Duodenal mucosa (tissue), 2 donors: ENCODE data around the gene MYDGF.
"Not testable (repeated sequence)": the region's sequence is repeated elsewhere in the genome, so short reads cannot be mapped to it uniquely, and the experiment has no call there.

Experiments used
- H3K27ac ChIP-seq: one replicate; pipeline ENCODE4 v1.7.0; 2013; ENCODE audit warnings: low read depth, low read length
- H3K27me3 ChIP-seq, 2 donors: one replicate each; pipeline ENCODE4 v1.7.0; 2013; ENCODE audit warnings: low read length in 2 of 2, control low read depth in 1 of 2; ENCODE audit not compliant: insufficient read depth in 2 of 2, control insufficient read depth in 1 of 2
- H3K36me3 ChIP-seq, 2 donors: one replicate each; pipeline ENCODE4 v1.7.0; 2013; ENCODE audit warnings: low read length in 2 of 2, control low read depth in 1 of 2; ENCODE audit not compliant: insufficient read depth in 2 of 2, control insufficient read depth in 1 of 2
- H3K4me1 ChIP-seq, 2 donors: one replicate each; pipeline ENCODE4 v1.7.0; 2013; ENCODE audit warnings: low read length in 2 of 2, control low read depth in 1 of 2; ENCODE audit not compliant: insufficient read depth in 2 of 2, control insufficient read depth in 1 of 2
- H3K4me3 ChIP-seq, 2 donors: one replicate each; pipeline ENCODE4 v1.7.0; 2013; ENCODE audit warnings: low read length in 2 of 2, low read depth in 1 of 2
- H3K9ac ChIP-seq, 2 donors: one replicate each; pipeline ENCODE4 v1.7.0; 2013; ENCODE audit warnings: low read length in 2 of 2, low read depth in 1 of 2
- H3K9me3 ChIP-seq, 2 donors: one replicate each; pipeline ENCODE4 v1.7.0; 2013; ENCODE audit warnings: low read length in 2 of 2, control low read depth in 1 of 2; ENCODE audit not compliant: control insufficient read depth in 1 of 2

The MYDGF gene

GRCh38 chr19:4669723-4670480 lies at the start of gene MYDGF:
Gene MYDGF (minus strand): TSS chr19:4670342. CDS start chr19:4670334, 8 bp downstream.
- no peaks in the 10 kb centered on the region for H3K9me3 ChIP-seq
- peak within 1 kb of the TSS; percentile 75 to 83 for H3K4me3 ChIP-seq
- H3K9ac ChIP-seq, result peak within 1 kb of the TSS; percentile 63 to 89
- peaks cover 0 to 13% of the 10 kb centered on the region in 2 donors for H3K4me1 ChIP-seq
- peak within 1 kb of the TSS; percentile 84 for H3K27ac ChIP-seq
- no peaks in the 10 kb centered on the region for H3K27me3 ChIP-seq
- H3K36me3 ChIP-seq, result peaks cover 12 to 19% of the 10 kb centered on the region in 2 donors

GRCh38 chr19:4719499-4719866 lies 49.3 kb upstream of the MYDGF start:
- Histone ChIP-seq H3K9ac (no peak overlapping the region), H3K4me3 (no peak overlapping the region), H3K27ac (no peak overlapping the region), H3K4me1 (peaks cover 16 to 20% of the 10 kb centered on the region in 2 donors), H3K9me3 (no peaks in the 10 kb centered on the region), H3K27me3 (no peaks in the 10 kb centered on the region), H3K36me3 (peaks cover 43 to 63% of the 10 kb centered on the region in 2 donors)

- Histone ChIP-seq H3K27me3 (no peaks in the 10 kb centered on the region), H3K9ac (no peak overlapping the region), H3K4me3 (no peak overlapping the region), H3K36me3 (peaks cover 43 to 76% of the 10 kb centered on the region in 2 donors), H3K4me1 (peaks cover 19 to 31% of the 10 kb centered on the region in 2 donors), H3K9me3 (no peaks in the 10 kb centered on the region), H3K27ac (no peak overlapping the region)
Measured at GRCh38 chr19:4717966-4718701, 48.0 kb upstream of the MYDGF start.

GRCh38 chr19:4717191-4717965 lies 47.2 kb upstream of the MYDGF start:
- Histone ChIP-seq H3K27ac (no peak overlapping the region), H3K9ac (no peak overlapping the region), H3K27me3 (no peaks in the 10 kb centered on the region), H3K36me3 (peaks cover 49 to 83% of the 10 kb centered on the region in 2 donors), H3K4me3 (no peak overlapping the region), H3K9me3 (no peaks in the 10 kb centered on the region), H3K4me1 (peaks cover 16 to 31% of the 10 kb centered on the region in 2 donors)

GRCh38 chr19:4715529-4716221 lies 45.5 kb upstream of the MYDGF start:
- Histone ChIP-seq H3K4me1 (peaks cover 8 to 22% of the 10 kb centered on the region in 2 donors), H3K27me3 (no peaks in the 10 kb centered on the region), H3K36me3 (peaks cover 48 to 88% of the 10 kb centered on the region in 2 donors), H3K27ac (no peak overlapping the region), H3K9me3 (no peaks in the 10 kb centered on the region), H3K9ac (no peak overlapping the region), H3K4me3 (no peak overlapping the region)

- not testable (repeated sequence) for H3K4me3 ChIP-seq, H3K27ac ChIP-seq
Measured at GRCh38 chr19:4715178-4715528, 45.0 kb upstream of the MYDGF start.

GRCh38 chr19:4714016-4714415 lies 43.9 kb upstream of the MYDGF start:
- H3K4me3 ChIP-seq, result no peak overlapping the region
- H3K27ac ChIP-seq, result no peak overlapping the region
- no peaks in the 10 kb centered on the region for H3K27me3 ChIP-seq
- peaks cover 8 to 23% of the 10 kb centered on the region in 2 donors for H3K4me1 ChIP-seq
- no peaks in the 10 kb centered on the region for H3K9me3 ChIP-seq
- H3K9ac ChIP-seq, result no peak overlapping the region
- peaks cover 39 to 89% of the 10 kb centered on the region in 2 donors for H3K36me3 ChIP-seq

More at GRCh38 chr19:4715178-4715528, 45.0 kb upstream of the MYDGF start:
- H3K9me3 ChIP-seq, H3K9ac ChIP-seq, H3K27me3 ChIP-seq: not testable (repeated sequence)
- peaks cover 44 to 88% of the 10 kb centered on the region in 2 donors for H3K36me3 ChIP-seq
- peaks cover 8 to 19% of the 10 kb centered on the region in 2 donors for H3K4me1 ChIP-seq

GRCh38 chr19:4713384-4713951 lies 43.3 kb upstream of the MYDGF start:
- Histone ChIP-seq H3K9ac (peak overlapping the region; percentile 27 to 51), H3K4me1 (peaks cover 8 to 23% of the 10 kb centered on the region in 2 donors), H3K27ac (peak overlapping the region; percentile 57), H3K36me3 (peaks cover 34 to 86% of the 10 kb centered on the region in 2 donors), H3K9me3 (no peaks in the 10 kb centered on the region), H3K27me3 (no peaks in the 10 kb centered on the region), H3K4me3 (peak overlapping the region in 1 of 2 donors; percentile 2)

GRCh38 chr19:4712771-4713170 lies 42.6 kb upstream of the MYDGF start:
- Histone ChIP-seq H3K4me3 (no peak overlapping the region), H3K4me1 (peaks cover 8 to 23% of the 10 kb centered on the region in 2 donors), H3K9ac (peak overlapping the region in 1 of 2 donors; percentile 27), H3K27ac (peak overlapping the region; percentile 57), H3K36me3 (peaks cover 28 to 83% of the 10 kb centered on the region in 2 donors), H3K27me3 (no peaks in the 10 kb centered on the region), H3K9me3 (no peaks in the 10 kb centered on the region)
